Right hindlimb (tissue), 1 donor: ENCODE results near the gene PRIMA1.

ENCODE experiments used
- DNase-seq: peaks from one replicate; pipeline ENCODE4 v3.0.0-alpha.2; 2018

Gene PRIMA1

DNA sequence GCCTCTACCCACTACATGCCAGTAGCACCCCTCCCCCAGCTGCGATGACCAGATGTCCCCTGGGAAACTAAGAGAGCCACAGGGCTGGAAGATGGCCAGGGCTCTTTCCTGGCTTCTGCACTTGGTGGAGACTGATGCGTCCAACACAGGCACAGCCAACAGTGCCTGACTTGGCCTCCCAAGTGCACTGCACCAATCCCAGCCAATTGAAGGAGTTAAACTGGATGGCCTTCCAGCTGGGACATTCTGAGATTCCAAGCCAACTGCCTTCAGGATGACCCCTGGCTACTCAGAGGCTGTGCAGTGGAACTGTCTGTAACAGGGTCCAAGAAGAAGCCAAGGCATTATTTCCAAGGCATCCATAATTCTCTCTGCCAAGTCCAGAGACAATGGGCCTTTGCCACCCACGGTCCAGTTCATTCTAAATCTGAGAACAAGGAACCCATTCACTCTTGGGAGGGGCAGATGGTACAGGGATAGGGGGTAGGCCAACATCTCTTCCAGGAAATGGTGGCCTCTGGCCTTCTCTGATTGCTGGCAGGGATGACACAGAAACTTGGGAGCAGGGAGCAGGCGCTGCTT, 35.2 kb downstream of the PRIMA1 start:
- DNase-seq = no peak

DNA sequence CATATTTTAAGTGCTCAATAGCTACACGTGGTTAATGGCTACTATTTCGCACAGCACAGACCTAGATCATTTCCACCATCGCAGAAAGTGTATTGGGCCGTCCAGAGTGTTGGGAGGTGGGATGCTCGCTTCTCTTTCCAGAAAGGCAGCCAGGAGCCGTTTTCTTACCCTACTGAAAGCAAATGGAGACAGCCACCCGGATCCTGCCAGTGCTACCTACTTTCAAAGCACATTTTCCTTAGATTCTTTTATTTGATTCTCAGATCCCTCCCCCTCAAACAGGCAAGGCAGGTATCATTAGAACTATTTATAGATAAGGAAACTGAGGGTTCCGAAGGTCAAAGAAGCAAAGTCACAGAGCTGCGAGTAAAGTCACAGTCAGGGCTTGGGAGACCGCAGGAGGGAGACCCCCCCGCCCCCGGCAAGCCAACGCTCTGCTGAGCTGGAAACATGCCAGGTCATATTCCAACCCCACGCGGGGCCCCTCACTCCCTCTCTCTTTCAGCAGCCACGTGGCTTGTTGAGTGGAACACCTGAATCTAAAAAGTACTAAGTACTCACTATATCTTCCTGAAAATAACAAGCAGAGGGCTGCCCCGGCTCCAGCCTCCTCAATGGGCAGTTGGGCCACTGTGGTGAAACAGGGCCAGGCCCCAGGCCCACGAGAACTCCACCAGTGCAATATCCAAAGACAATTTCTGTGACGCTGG, 36.2 kb downstream of the PRIMA1 start:
- DNase-seq = no peak

DNA sequence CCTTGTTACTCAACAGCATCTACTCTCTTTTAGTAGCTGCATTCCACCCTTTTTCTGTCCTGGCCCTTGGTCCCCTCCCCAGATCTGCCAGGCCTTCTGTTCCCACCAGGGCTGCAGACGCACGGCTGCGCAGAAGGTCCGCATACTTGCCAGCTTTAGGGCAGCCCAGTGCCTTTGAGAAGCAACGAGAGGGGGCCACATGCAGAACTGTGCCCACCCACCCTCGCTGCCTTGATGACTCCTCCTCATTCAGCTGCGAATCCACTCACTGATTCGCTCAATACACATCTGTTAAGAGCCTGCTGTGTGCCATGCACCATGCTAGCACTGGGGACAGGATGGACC, 39.2 kb downstream of the PRIMA1 start:
- DNase-seq = no peak

DNA sequence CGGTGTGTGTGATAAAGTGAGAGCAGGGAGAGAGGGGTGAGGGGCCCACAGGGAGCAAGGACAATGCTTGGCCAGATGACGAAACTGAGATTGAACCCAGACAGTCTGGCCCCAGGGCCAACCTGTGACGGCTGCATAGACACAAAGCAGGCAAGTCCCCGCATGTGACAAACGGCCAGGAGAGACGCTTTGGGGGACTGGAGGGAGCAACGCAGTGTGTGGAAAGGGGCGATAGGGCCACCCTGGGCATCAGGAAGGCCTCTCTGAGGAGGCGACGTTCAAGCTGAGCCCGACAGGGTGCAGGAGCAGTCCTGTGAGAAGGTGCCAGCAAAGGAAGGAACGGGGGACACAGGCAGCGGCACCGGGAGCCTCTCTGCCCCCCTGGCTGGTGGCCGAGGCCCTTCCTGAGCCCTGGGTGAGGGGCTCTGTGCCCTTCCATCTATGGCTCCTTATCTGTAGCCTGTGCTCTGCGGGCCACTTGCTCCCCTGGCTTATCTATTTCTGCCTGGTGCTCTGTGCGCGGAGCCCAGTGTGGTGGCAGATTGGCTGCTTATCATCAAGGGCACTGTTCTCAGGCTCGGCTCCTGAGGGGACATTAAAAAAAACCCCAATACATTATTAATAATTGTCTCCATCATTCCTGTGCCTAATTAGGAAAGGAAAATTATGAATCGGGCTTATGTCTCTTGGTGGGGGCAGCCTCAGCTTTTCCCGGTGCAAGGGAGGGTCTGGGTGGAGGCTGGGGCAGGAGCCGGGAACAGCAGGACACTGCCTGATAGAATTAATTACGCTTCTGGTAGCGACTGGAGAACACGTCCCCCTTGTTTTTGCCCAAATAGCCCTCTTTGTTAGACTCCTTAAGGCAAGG, 39.8 kb downstream of the PRIMA1 start:
- no peak for DNase-seq

DNA sequence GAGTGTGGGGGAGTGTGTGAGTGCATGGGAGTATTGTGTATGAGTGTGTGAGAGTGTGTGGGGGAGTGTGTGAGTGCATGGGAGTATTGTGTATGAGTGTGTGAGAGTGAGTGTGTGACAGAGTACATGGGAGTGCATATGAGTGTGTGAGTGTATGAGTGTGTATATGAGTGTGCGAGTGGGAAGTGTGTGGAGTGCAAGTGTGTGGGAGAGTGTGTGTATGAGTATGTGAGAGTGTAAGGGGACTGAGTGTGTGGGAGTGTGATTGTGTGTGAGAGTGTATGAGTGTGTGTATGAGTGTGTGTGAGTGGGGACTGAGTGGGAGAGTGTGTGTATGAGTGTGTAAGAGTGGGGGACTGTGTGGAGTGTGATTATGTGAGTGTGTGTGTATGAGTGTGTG, 40.7 kb downstream of the PRIMA1 start:
- no peak for DNase-seq

DNA sequence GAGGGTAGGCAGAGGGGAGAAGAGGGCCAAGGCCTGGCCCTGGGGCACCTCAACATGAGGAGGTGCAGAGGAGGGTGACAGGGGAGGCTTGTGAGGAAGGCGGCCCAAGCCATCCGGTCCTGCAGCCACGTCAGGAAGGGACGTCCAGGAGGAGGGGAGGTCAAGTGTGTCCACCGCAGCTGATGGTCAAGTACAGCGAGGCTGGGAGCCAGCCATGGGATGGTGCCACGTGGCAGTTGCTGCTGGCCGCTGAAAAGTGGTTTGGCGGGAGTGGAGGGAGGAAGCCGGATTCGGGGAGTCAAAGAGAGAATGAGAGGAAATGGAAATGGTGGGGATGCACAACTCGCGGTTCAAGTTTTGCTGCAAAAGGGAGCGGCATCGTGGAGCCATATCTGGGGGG, 41.2 kb downstream of the PRIMA1 start:
- DNase-seq = no peak

DNA sequence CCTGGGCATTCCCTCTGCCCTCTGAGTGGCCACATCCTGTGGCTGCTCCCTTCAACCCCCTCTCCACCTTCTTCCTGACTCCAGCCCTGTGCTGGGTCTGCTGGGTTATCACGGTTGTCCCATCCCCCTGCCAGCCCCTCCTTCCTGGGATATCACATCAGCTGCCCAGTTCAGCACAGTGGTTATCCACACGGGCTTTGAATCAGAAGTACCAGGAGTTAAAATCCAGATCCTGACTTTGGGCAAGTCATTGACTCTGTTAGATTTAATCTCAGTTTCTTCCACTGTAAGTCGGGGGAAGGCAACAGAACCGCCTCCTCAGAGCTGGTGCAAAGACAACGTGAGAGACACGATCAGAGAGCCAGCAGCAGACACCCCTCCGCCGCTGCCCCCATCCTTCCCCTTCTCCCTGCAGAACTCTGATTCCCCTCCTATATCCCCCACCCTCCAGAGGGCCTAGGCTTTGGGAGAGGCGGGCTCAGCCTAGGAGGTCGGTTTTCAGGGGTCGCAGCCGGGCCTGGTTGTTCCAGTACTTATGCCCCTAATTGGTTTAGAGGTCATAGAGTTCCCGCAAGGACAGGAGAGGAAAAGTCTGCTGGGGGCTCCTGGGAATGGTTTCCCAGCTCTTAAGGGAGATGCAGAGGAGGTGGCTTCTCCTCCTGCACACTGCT, 42.5 kb downstream of the PRIMA1 start:
- DNase-seq = no peak

DNA sequence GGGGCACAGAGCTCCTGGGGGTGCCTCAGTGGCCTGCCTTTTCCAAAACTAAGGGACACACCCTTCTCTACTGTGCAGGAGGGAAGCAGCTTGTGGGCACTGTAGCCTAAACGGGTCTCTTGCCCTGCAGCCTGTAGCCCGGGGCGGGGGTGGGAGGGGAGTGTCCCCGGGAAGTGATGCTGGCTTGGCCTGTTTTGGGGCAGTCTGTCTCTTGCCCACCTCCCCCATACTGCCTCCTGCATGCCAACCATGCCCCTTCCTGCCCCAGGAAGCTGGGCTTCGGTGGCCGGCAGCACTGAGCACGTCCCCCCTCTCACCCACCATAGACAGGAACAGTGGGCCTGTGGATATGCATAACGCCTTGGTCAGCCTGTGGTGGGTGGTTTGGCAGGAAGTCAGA, 43.4 kb downstream of the PRIMA1 start:
- DNase-seq = no peak

DNA sequence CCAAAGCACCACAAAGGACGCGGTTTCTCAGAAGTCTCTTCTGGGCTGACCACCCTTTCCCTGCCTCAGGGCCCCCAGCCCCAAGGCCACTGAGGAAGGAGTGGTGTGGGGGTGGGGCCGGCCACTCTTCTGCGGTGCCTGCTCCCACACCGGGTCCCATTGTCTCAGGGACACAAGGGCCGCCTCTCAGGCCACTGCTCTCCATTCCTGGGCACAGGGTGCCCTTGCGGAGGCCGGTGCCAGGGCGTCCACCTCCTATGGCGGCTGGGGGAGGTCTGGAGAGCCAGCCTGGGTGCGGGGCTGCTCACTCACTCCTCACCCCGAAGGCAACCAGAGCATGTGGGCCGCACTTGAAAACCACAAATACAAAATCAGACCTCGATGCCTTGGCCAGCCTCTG, 44.1 kb downstream of the PRIMA1 start:
- no peak for DNase-seq

DNA sequence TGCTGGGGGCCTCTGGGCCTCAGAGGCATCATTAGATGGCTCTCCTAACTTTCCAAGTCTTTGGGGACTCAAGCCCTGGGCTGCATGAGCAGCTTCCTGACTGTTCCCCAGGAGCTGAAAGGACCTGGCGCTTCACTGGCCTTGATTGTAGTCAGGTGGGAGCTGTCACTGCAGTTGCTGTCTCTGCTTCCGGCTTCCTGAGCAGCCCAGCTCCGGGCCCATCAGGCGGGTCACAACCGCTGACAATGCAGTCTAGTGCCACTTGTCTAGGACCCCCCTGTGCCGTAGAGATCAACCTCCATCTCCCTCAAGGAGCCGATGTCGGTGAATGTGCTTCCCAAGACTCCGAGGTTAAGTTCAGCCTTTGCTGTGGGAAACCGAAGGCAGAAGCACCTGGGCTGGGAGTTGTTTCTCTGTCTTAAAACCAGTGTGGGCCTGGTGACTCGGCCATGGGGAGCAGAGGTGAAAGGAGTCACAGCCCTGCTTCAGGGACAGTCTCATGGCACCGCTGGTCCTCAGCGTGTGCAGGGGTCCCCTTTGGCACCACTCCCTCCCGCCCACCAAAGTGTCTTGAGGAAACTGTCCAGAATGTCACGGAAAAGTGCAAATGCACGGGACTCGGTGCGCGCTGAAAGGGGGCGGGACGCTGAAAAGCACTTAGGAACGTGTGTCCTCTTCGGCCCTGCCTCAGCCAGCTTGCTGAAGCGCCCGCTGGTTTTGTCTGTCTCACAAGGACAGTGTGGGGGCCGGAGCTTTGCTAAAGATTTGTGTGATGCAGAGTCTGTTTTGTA, 44.8 kb downstream of the PRIMA1 start:
- no peak for DNase-seq

DNA sequence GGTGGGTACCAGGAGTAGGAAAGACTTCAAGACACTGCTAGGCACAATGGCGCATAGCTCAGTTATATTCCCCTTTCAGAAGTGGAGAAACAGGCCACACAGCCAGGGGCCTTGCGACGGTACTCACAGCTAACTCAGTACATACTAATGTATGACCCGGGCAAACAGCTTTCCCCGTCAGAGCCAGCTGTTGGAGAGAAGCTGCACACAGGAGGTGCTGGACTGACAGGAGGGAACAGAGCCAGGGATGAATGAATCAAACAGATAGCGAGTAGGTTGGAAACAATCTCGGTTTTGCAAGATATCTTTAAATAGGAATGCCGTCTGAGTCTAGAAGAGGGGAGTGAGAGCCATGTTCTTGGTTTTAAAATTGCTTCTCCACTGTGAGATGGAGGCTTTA, 45.5 kb downstream of the PRIMA1 start:
- DNase-seq = no peak

DNA sequence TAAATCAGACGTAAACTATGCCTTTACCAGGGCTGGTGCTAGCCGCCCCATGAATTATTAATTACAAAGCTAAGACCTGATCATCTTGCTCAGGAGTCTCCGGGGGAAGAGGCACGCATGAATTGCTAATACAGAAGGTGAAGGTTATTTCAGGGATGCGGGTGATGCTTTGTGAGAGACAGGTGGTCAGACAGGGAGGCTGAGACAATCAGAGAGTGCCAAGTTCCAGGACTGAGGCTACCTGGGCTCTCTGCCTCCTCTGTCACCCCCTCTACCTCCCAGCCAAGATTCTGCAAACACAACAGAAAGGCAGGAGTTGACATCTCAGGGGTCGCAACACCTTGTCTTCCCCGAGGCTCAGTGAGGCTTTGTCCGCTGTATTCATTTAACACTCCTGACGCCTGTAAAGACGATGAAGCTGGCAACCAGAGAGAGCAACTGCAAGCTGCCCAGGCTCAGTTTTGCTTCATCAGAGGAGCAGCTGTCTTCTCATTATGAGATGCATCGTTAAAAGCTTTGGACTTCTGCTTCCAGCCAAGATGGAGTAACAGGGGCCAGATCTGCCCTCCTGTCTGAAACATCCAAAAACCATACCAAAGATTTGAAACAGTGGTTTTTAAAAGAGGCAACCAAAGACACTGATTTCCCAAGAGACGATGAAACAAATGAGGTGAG, 46.6 kb downstream of the PRIMA1 start:
- no peak for DNase-seq

DNA sequence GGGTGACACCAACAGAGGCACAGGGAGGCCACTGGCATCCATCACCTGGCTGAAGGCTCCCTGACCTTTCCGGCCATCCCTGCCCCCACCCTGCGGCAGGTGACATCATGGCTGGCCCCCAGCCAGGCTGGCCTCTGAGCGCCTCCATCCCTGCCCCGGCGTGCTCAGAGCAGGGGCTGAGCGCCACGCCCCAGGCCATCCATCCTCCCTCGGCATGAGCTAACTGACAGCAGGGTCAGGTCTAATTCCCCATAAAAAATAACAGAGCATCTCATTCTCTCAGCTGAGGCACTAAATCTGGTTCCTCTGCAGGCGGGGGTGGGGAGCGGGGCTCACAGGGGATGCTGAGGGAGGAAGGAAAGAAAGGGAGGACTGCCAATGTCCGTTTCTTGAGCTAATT, 50.7 kb downstream of the PRIMA1 start:
- no peak for DNase-seq

DNA sequence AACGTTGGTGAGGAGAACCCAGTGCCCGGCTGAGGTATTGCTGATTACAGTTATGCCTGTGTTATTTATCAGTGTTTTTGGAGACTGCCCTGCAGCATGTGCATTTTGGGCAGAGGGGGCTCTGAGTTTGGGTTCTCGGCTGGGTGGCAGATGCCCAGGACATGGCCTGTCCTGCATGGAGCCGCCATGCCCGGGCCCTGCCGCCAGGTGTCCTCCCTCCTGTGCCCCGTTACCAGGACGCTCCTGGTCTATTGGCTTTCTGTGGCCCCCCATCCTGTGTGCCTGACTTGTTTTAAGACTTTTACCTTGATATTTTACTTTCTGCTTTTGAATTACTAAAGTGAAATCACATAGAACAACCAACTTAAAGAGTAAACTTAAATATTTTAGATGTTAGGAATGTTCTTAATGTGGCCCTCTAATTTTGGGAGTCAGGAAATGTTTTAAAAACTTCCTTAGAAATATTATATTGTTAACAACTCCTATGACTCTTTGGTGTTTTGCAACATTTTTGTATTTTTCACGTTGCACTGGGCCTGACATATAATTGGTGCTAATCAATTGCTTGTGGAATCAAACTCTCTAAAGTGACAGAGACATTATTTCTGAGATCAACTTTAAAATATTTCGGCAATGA, 51.8 kb downstream of the PRIMA1 start:
- DNase-seq = no peak

DNA sequence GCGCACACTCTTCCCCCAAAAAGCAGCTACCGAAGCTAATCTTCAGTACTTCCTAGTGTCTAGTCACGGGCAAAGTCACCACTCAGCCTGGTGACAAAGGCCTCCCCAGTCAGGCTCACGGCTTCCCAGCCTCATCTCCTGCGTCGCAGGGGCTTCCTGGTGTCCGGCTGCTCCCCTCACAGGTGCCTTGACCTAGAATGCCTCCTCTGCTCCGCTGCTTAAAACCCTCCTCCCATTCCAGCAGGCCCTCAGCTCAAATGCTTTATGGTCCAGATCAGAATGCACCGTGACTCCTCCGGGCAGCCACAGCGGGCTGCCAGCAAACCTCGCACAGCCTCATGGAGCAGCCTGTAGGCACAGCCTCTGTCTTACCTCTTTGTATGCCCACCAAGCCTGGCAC, 53.1 kb downstream of the PRIMA1 start:
- DNase-seq = no peak

DNA sequence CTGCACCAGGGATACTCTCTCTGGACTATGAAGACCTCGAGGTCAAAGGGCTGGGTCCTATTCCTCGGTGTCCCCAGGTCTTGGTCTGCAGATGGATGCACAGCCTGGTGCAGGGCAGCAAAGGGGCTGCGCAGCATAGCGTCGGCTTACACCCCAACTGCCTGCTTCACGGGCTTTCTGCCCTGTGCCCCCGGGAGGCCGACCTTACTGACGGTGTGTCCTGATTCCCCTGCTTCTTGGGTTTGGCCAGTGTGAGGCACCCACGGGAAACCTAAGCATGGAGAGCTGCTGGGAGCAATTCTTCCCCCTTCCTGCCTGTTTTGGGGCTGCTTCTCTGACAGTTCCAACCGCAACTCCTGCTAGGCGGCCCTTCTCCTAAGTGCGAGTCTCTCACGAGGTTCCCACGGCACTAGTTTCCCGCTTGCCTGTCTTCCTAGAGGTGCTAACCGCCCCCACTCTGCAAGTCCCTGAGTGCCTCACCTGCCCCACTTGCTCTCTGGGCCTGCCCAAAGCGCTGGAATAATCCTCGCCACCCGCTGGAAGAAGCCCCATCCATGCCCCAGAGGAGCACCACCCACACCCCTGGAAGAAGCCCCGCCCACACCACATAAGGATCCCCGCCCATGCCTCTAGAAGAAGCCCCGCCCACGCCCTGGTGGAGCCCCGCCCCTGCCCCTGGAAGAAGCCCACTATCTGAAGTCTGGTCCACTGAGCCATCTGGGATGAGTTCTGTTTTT, 54.0 kb downstream of the PRIMA1 start:
- DNase-seq = no peak

DNA sequence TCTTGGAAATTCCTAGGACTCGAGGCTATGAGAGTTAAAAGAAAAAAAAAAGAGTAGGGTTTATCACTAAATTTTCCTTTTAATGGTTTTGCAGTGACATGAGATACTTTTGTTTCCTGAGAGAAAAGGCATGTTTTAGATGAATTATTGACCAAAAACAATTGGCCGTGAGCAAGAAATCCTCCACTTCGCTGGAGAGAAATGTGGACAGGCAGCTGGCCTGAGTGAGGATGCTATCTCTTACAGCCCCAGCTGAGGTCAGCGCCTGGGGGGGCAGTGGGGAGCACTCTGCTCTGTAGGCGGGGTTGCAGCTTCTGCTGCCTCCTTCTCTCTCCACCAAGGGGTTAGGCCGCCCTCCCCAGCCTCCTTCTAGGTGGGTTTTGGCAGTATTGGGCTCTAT, 54.7 kb downstream of the PRIMA1 start:
- DNase-seq = no peak

DNA sequence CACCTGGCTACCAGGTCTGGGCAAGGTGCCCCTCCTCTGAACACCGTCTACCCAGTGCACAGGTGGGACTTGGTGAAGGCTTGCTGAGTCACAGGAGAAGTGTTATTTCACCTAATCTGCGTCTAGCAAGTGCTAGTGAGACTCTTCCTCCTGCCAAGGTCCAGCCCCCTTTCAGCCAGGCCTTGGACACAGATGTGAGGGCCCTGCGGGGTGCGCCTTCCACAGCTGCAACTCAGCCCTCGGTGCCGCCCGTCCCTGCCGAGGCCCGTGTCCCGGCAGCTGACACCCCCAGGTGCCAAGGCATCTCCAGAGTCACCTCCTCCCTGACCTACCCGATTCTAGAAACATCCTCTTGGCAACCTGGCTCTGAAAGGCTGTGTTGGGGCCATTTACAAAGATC, 55.1 kb downstream of the PRIMA1 start:
- no peak for DNase-seq

DNA sequence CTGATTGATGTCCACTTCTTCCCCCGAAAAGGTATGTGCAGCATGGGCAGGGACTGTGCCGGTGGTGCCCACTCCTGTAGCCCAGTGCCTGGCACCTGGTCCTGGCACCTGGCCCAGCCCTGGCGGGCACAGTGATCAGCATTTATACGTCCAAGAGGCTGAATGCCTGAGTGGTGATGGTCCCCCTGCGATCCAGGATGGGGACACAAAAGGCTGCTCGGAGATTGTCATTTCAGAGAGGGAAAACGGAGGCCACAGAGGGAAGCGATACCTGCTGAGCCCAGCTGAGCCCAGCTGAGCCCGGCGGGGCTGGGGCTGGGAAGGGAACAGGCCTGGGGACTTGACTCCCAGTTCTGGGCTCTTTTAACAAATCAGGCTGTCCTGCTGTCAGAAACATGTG, 55.8 kb downstream of the PRIMA1 start:
- no peak for DNase-seq

DNA sequence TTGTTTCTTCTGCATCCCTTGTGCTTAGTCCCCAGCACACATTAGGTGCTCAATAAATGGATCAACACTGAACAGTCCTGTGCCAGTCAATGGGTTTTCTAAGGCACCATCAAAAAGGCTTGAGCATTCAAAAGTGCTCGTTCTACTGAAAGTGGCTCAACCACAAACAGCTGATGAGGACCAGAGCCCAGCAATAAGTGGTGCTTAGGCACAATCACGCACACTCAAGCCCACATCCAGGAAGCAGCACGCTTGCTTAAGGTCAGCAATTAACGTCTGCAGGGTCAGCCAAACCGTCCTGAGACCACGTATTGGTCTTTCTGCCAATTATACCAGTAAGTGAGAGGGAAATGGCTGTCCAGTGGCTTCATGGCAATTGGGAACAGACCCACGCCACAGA, 56.5 kb downstream of the PRIMA1 start:
- DNase-seq = no peak

DNA sequence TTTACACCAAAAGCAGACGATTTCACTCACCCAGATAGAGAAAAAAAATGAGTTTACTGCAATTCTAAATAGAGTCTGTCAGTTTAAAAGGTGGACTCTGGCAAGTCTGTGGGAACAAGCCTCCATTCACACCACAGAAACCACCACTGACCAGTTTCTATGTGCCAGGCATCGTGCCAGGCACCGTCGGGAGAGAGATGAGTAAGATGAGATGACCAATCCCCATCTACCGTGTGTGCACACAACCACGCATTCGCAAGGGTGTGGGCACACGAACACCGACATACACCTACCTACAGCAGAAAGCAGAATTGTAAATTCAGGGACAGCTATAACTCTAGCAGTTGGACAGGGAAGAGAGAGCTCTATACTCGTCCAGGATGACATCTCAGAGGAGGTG, 58.3 kb downstream of the PRIMA1 start:
- DNase-seq = no peak
